ENCODE data around the gene CLEC20A.

- TF ChIP-seq, protein P1, sequence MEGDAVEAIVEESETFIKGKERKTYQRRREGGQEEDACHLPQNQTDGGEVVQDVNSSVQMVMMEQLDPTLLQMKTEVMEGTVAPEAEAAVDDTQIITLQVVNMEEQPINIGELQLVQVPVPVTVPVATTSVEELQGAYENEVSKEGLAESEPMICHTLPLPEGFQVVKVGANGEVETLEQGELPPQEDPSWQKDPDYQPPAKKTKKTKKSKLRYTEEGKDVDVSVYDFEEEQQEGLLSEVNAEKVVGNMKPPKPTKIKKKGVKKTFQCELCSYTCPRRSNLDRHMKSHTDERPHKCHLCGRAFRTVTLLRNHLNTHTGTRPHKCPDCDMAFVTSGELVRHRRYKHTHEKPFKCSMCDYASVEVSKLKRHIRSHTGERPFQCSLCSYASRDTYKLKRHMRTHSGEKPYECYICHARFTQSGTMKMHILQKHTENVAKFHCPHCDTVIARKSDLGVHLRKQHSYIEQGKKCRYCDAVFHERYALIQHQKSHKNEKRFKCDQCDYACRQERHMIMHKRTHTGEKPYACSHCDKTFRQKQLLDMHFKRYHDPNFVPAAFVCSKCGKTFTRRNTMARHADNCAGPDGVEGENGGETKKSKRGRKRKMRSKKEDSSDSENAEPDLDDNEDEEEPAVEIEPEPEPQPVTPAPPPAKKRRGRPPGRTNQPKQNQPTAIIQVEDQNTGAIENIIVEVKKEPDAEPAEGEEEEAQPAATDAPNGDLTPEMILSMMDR (IDR thresholded peaks at IDR 0.05), result no peak
- TF ChIP-seq POLR2A (IDR thresholded peaks at IDR 0.05), result no peak
These were observed 45.2 kb downstream of the CLEC20A start for GRCh38 chr1:178451529-178451928.
